H9 (cell line): ENCODE data around the gene CHST15. TPM values are rescaled to one million over a fixed set of nuclear protein-coding genes. Genes with fewer than 3 reads are reported as not detected.

Experiments
- DNase-seq: peaks from one replicate; pipeline ENCODE4 v3.0.0-alpha.2; 2017
- H2AFZ ChIP-seq: one replicate; pipeline ENCODE4 v1.6.1; 2013; ENCODE audit warnings: mild to moderate bottlenecking, low read length, control low read depth, moderate library complexity
- H2AK5ac ChIP-seq: 2 replicates; pipeline ENCODE4 v1.6.1; 2013; ENCODE audit warnings: low read length, control low read depth, mixed read lengths; ENCODE audit not compliant: insufficient read length
- H2BK120ac ChIP-seq: one replicate; pipeline ENCODE4 v1.6.1; 2013; ENCODE audit warnings: low read depth, mild to moderate bottlenecking, low read length, control low read depth, inconsistent platforms; ENCODE audit not compliant: poor library complexity, severe bottlenecking
- H2BK12ac ChIP-seq: 2 replicates; pipeline ENCODE4 v1.6.1; 2013; ENCODE audit warnings: low read length, control low read depth, mixed read lengths, low read depth; ENCODE audit not compliant: insufficient read length
- H2BK15ac ChIP-seq: 2 replicates; pipeline ENCODE4 v1.6.1; 2013; ENCODE audit warnings: low read depth, low read length, control low read depth
- H2BK20ac ChIP-seq: one replicate; pipeline ENCODE4 v1.6.1; 2013; ENCODE audit warnings: low read depth, mild to moderate bottlenecking, low read length, control low read depth, inconsistent platforms; ENCODE audit not compliant: poor library complexity, severe bottlenecking
- H2BK5ac ChIP-seq: 2 replicates; pipeline ENCODE4 v1.6.1; 2013; ENCODE audit warnings: low read length, control low read depth, mixed read lengths; ENCODE audit not compliant: insufficient read length
- H3K14ac ChIP-seq: 2 replicates; pipeline ENCODE4 v1.6.1; 2013; ENCODE audit warnings: low read length, control low read depth; ENCODE audit not compliant: insufficient read depth
- H3K18ac ChIP-seq: 2 replicates; pipeline ENCODE4 v1.6.1; 2013; ENCODE audit warnings: low read depth, mild to moderate bottlenecking, mixed read lengths, low read length, control low read depth; ENCODE audit not compliant: insufficient read length
- H3K23ac ChIP-seq: 2 replicates; pipeline ENCODE4 v1.6.1; 2013; ENCODE audit warnings: low read length, control low read depth, mixed read lengths, low read depth; ENCODE audit not compliant: insufficient read length
- H3K23me2 ChIP-seq: 2 replicates; pipeline ENCODE4 v1.6.1; 2013; ENCODE audit warnings: low read depth, mild to moderate bottlenecking, mixed read lengths, low read length, control low read depth; ENCODE audit not compliant: insufficient read length, poor library complexity, severe bottlenecking
- H3K27ac ChIP-seq: 2 replicates; pipeline ENCODE4 v1.5.1; 2013; ENCODE audit warnings: low read length, control low read depth, mixed read lengths, low read depth; ENCODE audit not compliant: insufficient read length
- H3K27me3 ChIP-seq: 2 replicates; pipeline ENCODE4 v1.6.1; 2013; ENCODE audit warnings: low read length, control low read depth, inconsistent platforms; ENCODE audit not compliant: insufficient read depth
- H3K4ac ChIP-seq: 2 replicates; pipeline ENCODE4 v1.6.1; 2013; ENCODE audit warnings: low read depth, mild to moderate bottlenecking, control low read depth, inconsistent platforms, low read length, moderate library complexity
- H3K4me1 ChIP-seq: 2 replicates; pipeline ENCODE4 v1.6.1; 2013; ENCODE audit warnings: low read length, control low read depth, inconsistent platforms; ENCODE audit not compliant: insufficient read depth
- H3K4me2 ChIP-seq: 2 replicates; pipeline ENCODE4 v1.6.1; 2013; ENCODE audit warnings: low read length, control low read depth, mixed read lengths; ENCODE audit not compliant: insufficient read length, insufficient read depth
- H3K56ac ChIP-seq: 2 replicates; pipeline ENCODE4 v1.6.1; 2013; ENCODE audit warnings: low read depth, mild to moderate bottlenecking, mixed read lengths, low read length, control low read depth; ENCODE audit not compliant: insufficient read length
- H3K79me1 ChIP-seq: 2 replicates; pipeline ENCODE4 v1.6.1; 2013; ENCODE audit warnings: low read depth, mild to moderate bottlenecking, moderate library complexity, low read length, control low read depth, inconsistent platforms; ENCODE audit not compliant: insufficient read depth, poor library complexity, severe bottlenecking
- H3K79me2 ChIP-seq: 2 replicates; pipeline ENCODE4 v1.6.1; 2013; ENCODE audit warnings: low read length, control low read depth, inconsistent platforms; ENCODE audit not compliant: insufficient read depth
- H3K9ac ChIP-seq: 2 replicates; pipeline ENCODE4 v1.6.1; 2013; ENCODE audit warnings: low read length, control low read depth, mixed read lengths; ENCODE audit not compliant: insufficient read length; ENCODE audit errors: extremely low read depth
- H3K9me3 ChIP-seq: one replicate; pipeline ENCODE4 v1.6.1; 2013; ENCODE audit warnings: low read depth, low read length, inconsistent platforms; ENCODE audit not compliant: control insufficient read depth
- H3T11ph ChIP-seq: one replicate; pipeline ENCODE4 v1.6.1; 2013; ENCODE audit warnings: mild to moderate bottlenecking, low read length, control low read depth, inconsistent platforms
- H4K20me1 ChIP-seq: one replicate; pipeline ENCODE4 v1.6.1; 2013; ENCODE audit not compliant: control insufficient read depth, insufficient read length, insufficient read depth
- H4K5ac ChIP-seq: 2 replicates; pipeline ENCODE4 v1.6.1; 2013; ENCODE audit warnings: low read depth, mild to moderate bottlenecking, mixed read lengths, low read length, control low read depth; ENCODE audit not compliant: insufficient read length
- H4K8ac ChIP-seq: replicated peaks from 2 replicates; pipeline ENCODE4 v1.6.1; 2013; ENCODE audit warnings: low read length, control low read depth, mixed read lengths, low read depth; ENCODE audit not compliant: insufficient read length
- H4K91ac ChIP-seq: 2 replicates; pipeline ENCODE4 v1.6.1; 2013; ENCODE audit warnings: low read depth, mild to moderate bottlenecking, moderate library complexity, mixed read lengths, low read length, control low read depth; ENCODE audit not compliant: insufficient read length
- H3K27ac Mint-ChIP-seq, 3 experiments: 2 replicates in 2 of 3; 3 replicates in 1 of 3; pipeline ENCODE4 v1.8.0; 2020 to 2021; ENCODE audit warnings: mixed read lengths in 3 of 3, mild to moderate bottlenecking in 1 of 3, moderate library complexity in 1 of 3
- H3K27me3 Mint-ChIP-seq: 2 replicates; pipeline ENCODE4 v1.8.0; 2021; ENCODE audit warnings: low read depth, mild to moderate bottlenecking, moderate library complexity, mixed read lengths
- H3K36me3 Mint-ChIP-seq, 3 experiments: 2 replicates in 2 of 3; 3 replicates in 1 of 3; pipeline ENCODE4 v1.8.0; 2020 to 2021; ENCODE audit warnings: low read depth in 3 of 3, mixed read lengths in 3 of 3; ENCODE audit not compliant: insufficient read depth in 1 of 3
- H3K4me1 Mint-ChIP-seq, 2 experiments: 2 replicates each; pipeline ENCODE4 v1.8.0; 2020; ENCODE audit warnings: mixed read lengths in 2 of 2
- H3K4me3 Mint-ChIP-seq, 2 experiments: 2 replicates in 1 of 2; 3 replicates in 1 of 2; pipeline ENCODE4 v1.8.0; 2020 to 2021; ENCODE audit warnings: mild to moderate bottlenecking in 2 of 2, mixed read lengths in 2 of 2, moderate library complexity in 1 of 2
- H3K9me3 Mint-ChIP-seq, 2 experiments: 2 replicates in 1 of 2; 3 replicates in 1 of 2; pipeline ENCODE4 v1.8.0; 2020; ENCODE audit warnings: mild to moderate bottlenecking in 2 of 2, mixed read lengths in 2 of 2, moderate library complexity in 1 of 2
- CTCF ChIP-seq: fragments of 200-600 bp; sonication (generic); conservative IDR thresholded peaks from 3 replicates; pipeline ENCODE4 v1.8.0; 2021; ENCODE audit warnings: antibody characterized with exemption, mild to moderate bottlenecking
- WGBS: extraction: QIAGEN DNeasy Blood & Tissue Kit; methylation state at CpG from one replicate; pipeline ENCODE4 v1.1.7; 2013; ENCODE audit warnings: missing lambda C conversion rate, low lambda C conversion rate, mixed read lengths; ENCODE audit not compliant: insufficient read length; ENCODE audit errors: extremely low coverage; 5-methylcytosine and 5-hydroxymethylcytosine counted together
- total RNA-seq: library from RNA; stranded (reverse); gene quantifications from 2 replicates; pipeline ENCODE4 v1.2.1, GENCODE V29; 2021

CHST15 gene
- total RNA-seq, 1 experiment from 2014 or later, result 8.7 TPM

GRCh38 chr10:124105594-124105993, 12.2 kb upstream of the CHST15 start:
- Histone ChIP-seq H2BK120ac (no peak overlapping the region), H2BK5ac (no peak overlapping the region), H3K4me2 (no peak overlapping the region)

More at GRCh38 chr10:124105594-124105993, 12.2 kb upstream of the CHST15 start:
- no CpG with 5 or more reads among the region's 5 CpGs for WGBS
- no peak for DNase-seq
- no peak overlapping the region for H3K56ac ChIP-seq
- H3K23ac ChIP-seq, result no peak overlapping the region
- no peak overlapping the region for H4K5ac ChIP-seq
- H3K79me2 ChIP-seq, result no peaks in the 10 kb centered on the region
- H4K8ac ChIP-seq, result no peak overlapping the region
- no peak overlapping the region for H2BK15ac ChIP-seq
- Mint-ChIP-seq H3K36me3 (no peaks in the 10 kb centered on the region), H3K9me3 (peaks cover 0 to 4% of the 10 kb centered on the region in 2 experiments; a peak in 1 of 5 replicates), H3K4me1 (peaks cover 25 to 32% of the 10 kb centered on the region in 2 experiments), H3K4me3 (no peak overlapping the region), H3K27ac (no peak overlapping the region; a peak in 1 of 7 replicates), H3K27me3 (peaks cover 5% of the 10 kb centered on the region)
- H3K9ac ChIP-seq, result no peak overlapping the region
- H4K91ac ChIP-seq, result no peak overlapping the region
- H2BK20ac ChIP-seq, result no peak overlapping the region
- H2BK12ac ChIP-seq, result no peak overlapping the region
- H4K20me1 ChIP-seq, result no peaks in the 10 kb centered on the region
- H3K4ac ChIP-seq, result no peak overlapping the region
- no peak overlapping the region for H3T11ph ChIP-seq
- H3K18ac ChIP-seq, result no peak overlapping the region
- H3K4me1 ChIP-seq, result no peaks in the 10 kb centered on the region
- TF ChIP-seq CTCF, result no peak
- H3K27ac ChIP-seq, result no peak overlapping the region
- H2AFZ ChIP-seq, result no peak overlapping the region
- no peak overlapping the region for H2AK5ac ChIP-seq
- no peaks in the 10 kb centered on the region for H3K9me3 ChIP-seq
- no peaks in the 10 kb centered on the region for H3K79me1 ChIP-seq
- H3K23me2 ChIP-seq, result no peaks in the 10 kb centered on the region
- no peak overlapping the region for H3K14ac ChIP-seq
- H3K27me3 ChIP-seq, result no peaks in the 10 kb centered on the region
